ENCODE measurements around the gene RELN.

The RELN gene

GRCh38 chr7:103989785-103990767 is 618 bp upstream of the RELN start:
- DNase-seq = no peak

GRCh38 chr7:103988468-103989199 is 824 bp downstream of the RELN start:
- no peak for DNase-seq

GRCh38 chr7:103987451-103987850 is 2.0 kb downstream of the RELN start:
- no peak for DNase-seq

- no peak for DNase-seq
These were observed 3.8 kb downstream of the RELN start for GRCh38 chr7:103985565-103986126.

DNA sequence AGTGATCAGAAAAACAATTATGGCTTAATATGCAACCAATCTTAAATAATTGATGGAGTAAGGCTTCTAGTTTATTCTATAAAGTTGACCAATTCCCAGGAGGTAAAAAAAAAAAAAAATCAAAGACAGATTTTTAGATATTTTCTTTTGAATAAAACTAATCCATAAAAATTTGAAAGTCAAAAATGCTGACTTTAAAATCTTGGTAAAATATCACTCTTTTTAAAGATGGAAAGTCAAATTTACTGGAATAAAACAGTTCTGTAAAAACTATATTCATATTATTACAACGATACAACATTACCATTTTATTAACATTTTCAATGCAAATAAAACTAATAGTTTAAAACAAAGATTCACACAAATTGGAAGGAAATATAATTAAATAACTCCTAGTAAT is 5.4 kb downstream of the RELN start:
- DNase-seq = no peak

DNA sequence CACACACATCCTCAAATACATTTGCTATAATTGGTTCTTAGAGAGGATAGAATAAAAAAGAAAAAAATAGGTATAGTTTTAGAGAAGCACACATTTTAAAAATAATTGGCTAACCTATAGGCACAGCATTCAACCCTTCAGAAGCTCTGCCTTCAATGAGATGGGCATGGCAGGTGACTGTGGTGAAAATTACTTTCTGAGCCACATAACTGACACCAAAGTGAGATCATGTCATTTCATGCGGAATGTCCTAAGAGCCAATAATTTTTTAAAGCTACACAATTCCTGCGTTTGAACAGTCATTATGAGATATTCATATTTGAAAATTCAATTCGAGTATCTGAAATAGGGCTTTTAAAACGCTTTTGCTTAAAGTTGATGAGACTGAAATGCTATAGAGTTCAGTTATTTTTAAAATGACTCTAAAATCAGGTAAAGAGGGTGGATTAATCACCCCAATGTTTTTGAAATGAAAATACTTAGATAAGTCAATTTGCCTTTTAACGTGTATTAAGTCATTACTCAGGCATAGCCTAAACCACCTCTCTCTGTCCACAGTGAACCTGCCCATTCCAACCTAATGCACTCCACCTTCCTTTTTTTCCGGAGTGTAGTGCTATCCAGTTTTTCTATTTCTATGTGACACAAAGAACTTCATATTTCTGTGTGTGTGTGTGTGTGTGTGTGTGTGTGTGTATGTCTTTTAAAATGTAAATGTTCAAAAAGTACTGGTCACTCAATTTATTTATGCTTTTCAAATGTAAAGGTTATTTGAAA is 6.1 kb downstream of the RELN start:
- DNase-seq = no peak

DNA sequence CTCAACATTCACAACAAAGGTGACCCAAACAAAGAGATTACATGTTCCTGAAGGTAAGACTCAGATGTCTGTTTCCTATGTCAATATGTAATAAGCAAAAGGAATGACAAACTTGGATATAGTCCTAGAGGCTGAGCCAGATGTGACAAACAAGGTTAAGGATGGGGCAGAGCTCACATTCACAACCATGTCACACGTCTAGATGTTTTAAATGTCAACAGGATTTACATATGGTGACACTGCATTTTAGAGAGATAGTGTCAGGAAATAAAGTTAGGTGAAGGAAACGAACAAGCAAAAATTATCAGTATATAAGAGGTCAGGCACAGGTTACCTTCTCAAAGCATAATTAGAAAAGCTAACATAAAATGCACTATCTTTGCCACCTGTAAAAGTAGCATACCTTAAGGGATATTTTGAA is 8.4 kb downstream of the RELN start:
- DNase-seq = no peak

GRCh38 chr7:103972779-103973434 is 16.6 kb downstream of the RELN start:
- DNase-seq = no peak

DNA sequence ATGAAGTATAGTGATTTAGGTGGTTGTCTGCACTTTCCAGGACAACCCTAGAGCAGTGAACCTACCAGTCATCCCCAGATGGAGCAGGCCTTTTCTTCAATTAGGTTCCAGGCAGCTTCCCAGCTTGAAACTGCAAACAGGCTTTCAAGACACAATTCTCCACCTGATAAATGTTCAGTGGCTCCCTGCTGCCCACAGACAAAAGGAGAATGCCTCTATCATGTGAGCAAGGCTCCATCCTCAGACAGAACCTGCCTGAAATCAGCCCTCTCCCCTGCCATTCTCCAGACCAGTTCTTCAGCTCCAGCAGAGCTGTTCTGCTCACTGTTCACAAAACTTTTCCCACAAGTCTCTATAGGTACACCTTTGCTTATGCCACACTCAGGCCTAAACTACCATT is 22.1 kb downstream of the RELN start:
- no peak for DNase-seq

- DNase-seq = no peak
These were observed 22.7 kb downstream of the RELN start for GRCh38 chr7:103966593-103967277.

- no peak for DNase-seq
These were observed 25.2 kb downstream of the RELN start for GRCh38 chr7:103964269-103964668.

- DNase-seq = no peak
These were observed 27.4 kb downstream of the RELN start for GRCh38 chr7:103962070-103962469.

DNA sequence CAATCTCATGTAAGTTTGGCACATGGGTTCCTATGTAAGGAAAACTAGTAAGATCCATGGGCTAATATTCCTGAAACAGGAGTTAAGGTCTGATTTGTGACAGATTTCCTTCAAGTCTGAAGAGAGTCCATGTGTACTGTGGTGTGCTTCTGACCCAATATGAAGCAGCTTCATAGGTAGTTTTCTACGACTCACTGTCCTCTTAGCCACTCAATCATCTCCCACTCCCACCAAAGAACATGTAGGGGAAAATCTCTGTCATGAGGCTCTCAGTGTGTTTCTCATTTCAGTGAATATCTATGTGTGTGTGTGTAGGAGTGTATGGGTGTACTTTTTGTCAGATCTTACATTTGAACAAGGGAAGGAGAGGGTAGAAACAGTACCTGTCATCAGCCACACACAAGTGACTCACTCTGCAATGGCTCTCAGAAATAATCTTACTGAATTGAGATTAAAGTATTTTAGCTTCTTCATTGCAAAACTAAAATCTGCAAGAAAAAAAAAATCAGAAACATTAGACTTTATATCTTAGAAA is 31.1 kb downstream of the RELN start:
- DNase-seq = no peak

- no peak for DNase-seq
These were observed 33.5 kb downstream of the RELN start for GRCh38 chr7:103955985-103956384.

GRCh38 chr7:103952408-103952807 is 37.0 kb downstream of the RELN start:
- no peak for DNase-seq

GRCh38 chr7:103951311-103951710 is 38.1 kb downstream of the RELN start:
- DNase-seq = no peak

- no peak for DNase-seq
These were observed 40.1 kb downstream of the RELN start for GRCh38 chr7:103949374-103949773.

DNA sequence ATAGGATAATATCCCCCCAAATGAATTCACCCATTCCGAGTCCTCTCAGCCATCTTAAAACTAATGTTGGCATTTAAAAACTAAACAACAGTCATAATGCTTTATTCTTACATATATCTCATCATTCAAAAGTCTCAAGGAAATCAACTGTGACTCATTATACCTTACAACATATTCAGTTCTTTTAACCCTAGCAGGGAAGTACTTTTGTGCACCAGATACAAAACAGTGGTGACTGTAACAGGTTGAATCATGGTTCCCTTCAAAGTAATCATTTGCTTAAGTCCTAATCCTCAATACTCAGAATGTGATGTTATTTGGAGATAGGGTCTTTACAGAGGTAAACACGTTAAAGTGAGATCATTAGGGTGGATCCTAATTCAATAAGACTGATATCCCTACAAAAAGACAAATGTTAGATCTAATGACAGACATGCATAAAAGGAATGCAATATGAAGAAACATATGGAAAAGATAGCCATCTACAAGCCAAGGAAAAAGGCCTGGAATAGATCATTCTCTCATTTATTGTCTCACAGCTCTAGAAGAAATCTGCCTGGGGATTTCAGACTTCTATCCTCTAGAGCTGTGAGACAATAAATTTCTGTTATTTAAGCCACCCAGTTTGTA is 42.3 kb downstream of the RELN start:
- DNase-seq = no peak

DNA sequence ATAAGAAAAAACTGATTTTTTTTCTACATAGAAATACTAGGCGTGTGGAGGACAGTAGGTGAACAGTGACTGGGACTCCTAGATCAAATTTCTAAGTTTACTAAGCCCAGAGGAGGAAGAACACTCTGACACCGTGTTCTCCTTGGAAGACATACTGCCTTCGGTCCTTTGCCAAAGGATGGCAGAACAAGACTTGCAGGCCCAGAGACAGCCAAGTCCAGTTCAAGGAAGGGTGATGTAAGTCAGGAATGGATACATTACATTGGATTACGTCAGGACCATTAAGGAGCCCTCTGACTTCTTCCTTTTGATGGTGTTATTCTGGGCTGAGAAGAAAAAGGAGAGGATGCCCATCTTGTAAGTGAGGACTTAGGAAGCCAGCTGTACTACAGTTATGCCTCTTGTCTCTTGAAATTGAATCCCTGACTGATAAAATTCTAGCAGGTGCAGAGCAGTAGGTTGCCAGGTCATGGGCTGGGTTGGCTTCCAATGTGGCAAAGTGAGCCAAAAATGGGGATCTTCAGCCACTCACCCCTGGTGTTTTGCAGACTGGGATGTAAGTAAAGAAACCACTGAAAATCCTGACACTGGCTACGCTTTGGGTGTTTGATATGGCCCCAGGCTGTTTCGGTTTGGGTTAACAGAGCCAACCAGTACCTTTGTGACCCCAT is 45.1 kb downstream of the RELN start:
- no peak for DNase-seq

DNA sequence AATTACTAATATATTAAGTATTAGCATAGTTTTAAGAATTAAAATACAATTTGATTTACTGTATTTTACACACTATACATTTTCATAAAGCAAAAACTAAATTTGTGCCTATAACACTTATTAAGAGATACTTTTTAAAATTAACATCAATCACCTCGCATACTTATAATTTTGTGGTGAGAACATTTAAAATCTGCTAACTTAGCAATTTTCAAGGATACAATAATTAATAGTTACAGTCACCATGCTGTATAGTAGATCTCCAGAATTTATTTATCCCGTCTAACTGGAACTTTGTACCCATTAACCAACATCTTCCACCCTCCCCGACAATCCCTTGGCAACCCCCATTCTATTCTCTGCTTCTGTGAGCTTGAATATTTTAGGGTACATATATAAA is 47.5 kb downstream of the RELN start:
- no peak for DNase-seq

All from suppressor macrophage (primary cell).